Activated T-cell treated with anti-CD3 and anti-CD28 coated beads, Interleukin-2, amount 50 U/mL, for 72 hours (primary cell): ENCODE results near the gene PRRT2. TPM values are rescaled to one million over a fixed set of nuclear protein-coding genes. Genes with fewer than 3 reads are reported as not detected.
A peak's percentile ranks its signal among the peaks of the same experiment; 100 is the strongest.
"Not testable (repeated sequence)": the region's sequence is repeated elsewhere in the genome, so short reads cannot be mapped to it uniquely, and the experiment has no call there.

ENCODE experiments used
- ATAC-seq, 2 donors: fragments of 150-1000 bp; cut with Tn5 transposase; replicated peaks in 1 of 2; 2 replicates each; pipeline ENCODE4 v1.10.0; 2021; ENCODE audit warnings: moderate library complexity in 2 of 2, mild to moderate bottlenecking in 1 of 2
- DNase-seq, 2 donors: peaks; one replicate each; pipeline ENCODE4 v3.0.0; 2021 to 2022; ENCODE audit warnings: mixed read lengths in 1 of 2
- H3K27ac Mint-ChIP-seq: one replicate; pipeline ENCODE4 v1.8.0; 2022; ENCODE audit warnings: mild to moderate bottlenecking, moderate library complexity, mixed read lengths
- H3K27me3 Mint-ChIP-seq: one replicate; pipeline ENCODE4 v1.8.0; 2022; ENCODE audit warnings: low read depth, mixed read lengths
- H3K36me3 Mint-ChIP-seq, 2 donors: one replicate each; pipeline ENCODE4 v1.8.0; 2022; ENCODE audit warnings: mixed read lengths in 2 of 2, mild to moderate bottlenecking in 1 of 2; ENCODE audit not compliant: insufficient read depth in 2 of 2
- H3K4me1 Mint-ChIP-seq: one replicate; pipeline ENCODE4 v1.8.0; 2022; ENCODE audit warnings: low read depth, mixed read lengths
- H3K4me3 Mint-ChIP-seq, 2 donors: one replicate each; pipeline ENCODE4 v1.8.0; 2022; ENCODE audit warnings: mild to moderate bottlenecking in 2 of 2, mixed read lengths in 2 of 2, moderate library complexity in 2 of 2
- H3K9me3 Mint-ChIP-seq, 2 donors: one replicate each; pipeline ENCODE4 v1.8.0; 2022; ENCODE audit warnings: mixed read lengths in 2 of 2
- total RNA-seq, 2 donors: library from RNA; stranded (reverse); gene quantifications; one replicate each; pipeline ENCODE4 v1.2.3, GENCODE V29; 2022

Gene PRRT2
- total RNA-seq, 2 donors from 2014 or later = 2.4 to 2.8 TPM

- not testable (repeated sequence) for DNase-seq, H3K9me3 Mint-ChIP-seq, H3K27me3 Mint-ChIP-seq, H3K4me3 Mint-ChIP-seq, H3K36me3 Mint-ChIP-seq, H3K27ac Mint-ChIP-seq, ATAC-seq
- peaks cover 23% of the 10 kb centered on the region for H3K4me1 Mint-ChIP-seq
Measured at GRCh38 chr16:29783094-29783953, 28.7 kb upstream of the PRRT2 start.

- Mint-ChIP-seq H3K9me3 (no peaks in the 10 kb centered on the region), H3K27ac (no peak overlapping the region), H3K27me3 (no peaks in the 10 kb centered on the region), H3K36me3 (no peaks in the 10 kb centered on the region), H3K4me3 (peak overlapping the region; percentile 45 to 67), H3K4me1 (peaks cover 23% of the 10 kb centered on the region)
- peak; percentile 43 to 66 for DNase-seq
- peak; percentile 91 to 96 for ATAC-seq
Measured at GRCh38 chr16:29784157-29784556, 27.8 kb upstream of the PRRT2 start.

- no peaks in the 10 kb centered on the region for H3K27me3 Mint-ChIP-seq
- H3K4me1 Mint-ChIP-seq = peaks cover 27% of the 10 kb centered on the region
- no peaks in the 10 kb centered on the region for H3K9me3 Mint-ChIP-seq
- DNase-seq = peak; percentile 79 to 82
- H3K4me3 Mint-ChIP-seq = peak overlapping the region; percentile 67 to 77
- no peaks in the 10 kb centered on the region for H3K36me3 Mint-ChIP-seq
- ATAC-seq = peak; percentile 68 to 81
- H3K27ac Mint-ChIP-seq = no peak overlapping the region
Measured at GRCh38 chr16:29784901-29785500, 27.0 kb upstream of the PRRT2 start.

GRCh38 chr16:29787155-29787554 lies 24.8 kb upstream of the PRRT2 start:
- not testable (repeated sequence) for H3K27me3 Mint-ChIP-seq, H3K9me3 Mint-ChIP-seq, DNase-seq, H3K36me3 Mint-ChIP-seq, H3K4me3 Mint-ChIP-seq, H3K27ac Mint-ChIP-seq, ATAC-seq
- peaks cover 35% of the 10 kb centered on the region for H3K4me1 Mint-ChIP-seq

GRCh38 chr16:29789775-29790182 lies 22.2 kb upstream of the PRRT2 start:
- H3K36me3 Mint-ChIP-seq = peaks cover 11 to 18% of the 10 kb centered on the region in 2 donors
- no peaks in the 10 kb centered on the region for H3K9me3 Mint-ChIP-seq
- peaks cover 41% of the 10 kb centered on the region for H3K4me1 Mint-ChIP-seq

GRCh38 chr16:29790183-29790948 lies 21.6 kb upstream of the PRRT2 start, which contains the start of gene KIF22:
Gene KIF22, plus strand, starts transcription at chr16:29790751. Its CDS starts 9 bp downstream, at chr16:29790760.
- H3K27me3 Mint-ChIP-seq = no peaks in the 10 kb centered on the region
- peaks cover 11 to 18% of the 10 kb centered on the region in 2 donors for H3K36me3 Mint-ChIP-seq
- H3K9me3 Mint-ChIP-seq = no peaks in the 10 kb centered on the region
- H3K4me1 Mint-ChIP-seq = peaks cover 35% of the 10 kb centered on the region
- peak; percentile 100 for DNase-seq
- ATAC-seq = peak; percentile 95 to 96
- H3K27ac Mint-ChIP-seq = peak within 1 kb of the TSS; percentile 92
- peak within 1 kb of the TSS; percentile 94 for H3K4me3 Mint-ChIP-seq

More at GRCh38 chr16:29789775-29790182, 22.2 kb upstream of the PRRT2 start:
- Mint-ChIP-seq H3K27ac (peak overlapping the region; percentile 92), H3K27me3 (no peaks in the 10 kb centered on the region), H3K4me3 (peak overlapping the region; percentile 94)
- DNase-seq (peak in 1 of 2 donors; percentile 16), ATAC-seq (no peak)

GRCh38 chr16:29790949-29791844 lies 20.8 kb upstream of the PRRT2 start:
- Mint-ChIP-seq H3K9me3 (no peaks in the 10 kb centered on the region), H3K27ac (peak overlapping the region; percentile 92)
- peak in 1 of 2 donors; percentile 17 for ATAC-seq

GRCh38 chr16:29791845-29792807 lies 19.9 kb upstream of the PRRT2 start:
- H3K27ac Mint-ChIP-seq = peak overlapping the region; percentile 92
- H3K9me3 Mint-ChIP-seq = no peaks in the 10 kb centered on the region
- ATAC-seq (no peak), DNase-seq (no peak)
- no peaks in the 10 kb centered on the region for H3K27me3 Mint-ChIP-seq
- H3K36me3 Mint-ChIP-seq = peaks cover 11 to 29% of the 10 kb centered on the region in 2 donors
- H3K4me1 Mint-ChIP-seq = peaks cover 32% of the 10 kb centered on the region
- peak overlapping the region; percentile 94 for H3K4me3 Mint-ChIP-seq

More at GRCh38 chr16:29790949-29791844, 20.8 kb upstream of the PRRT2 start:
- no peak for DNase-seq
- peaks cover 11 to 21% of the 10 kb centered on the region in 2 donors for H3K36me3 Mint-ChIP-seq
- H3K27me3 Mint-ChIP-seq = no peaks in the 10 kb centered on the region
- H3K4me3 Mint-ChIP-seq = peak overlapping the region; percentile 94
- H3K4me1 Mint-ChIP-seq = peaks cover 32% of the 10 kb centered on the region

GRCh38 chr16:29793153-29793552 lies 18.8 kb upstream of the PRRT2 start:
- peaks cover 32% of the 10 kb centered on the region for H3K4me1 Mint-ChIP-seq
- DNase-seq, H3K27me3 Mint-ChIP-seq, H3K9me3 Mint-ChIP-seq, ATAC-seq, H3K27ac Mint-ChIP-seq: not testable (repeated sequence)
- peak overlapping the region; percentile 94 for H3K4me3 Mint-ChIP-seq
- peaks cover 11 to 32% of the 10 kb centered on the region in 2 donors for H3K36me3 Mint-ChIP-seq

- ATAC-seq (no peak), DNase-seq (no peak)
- no peaks in the 10 kb centered on the region for H3K27me3 Mint-ChIP-seq
- H3K36me3 Mint-ChIP-seq = peaks cover 11 to 39% of the 10 kb centered on the region in 2 donors
- H3K4me1 Mint-ChIP-seq = peaks cover 32% of the 10 kb centered on the region
- no peak overlapping the region for H3K4me3 Mint-ChIP-seq
- H3K9me3 Mint-ChIP-seq = no peaks in the 10 kb centered on the region
- H3K27ac Mint-ChIP-seq = no peak overlapping the region
Measured at GRCh38 chr16:29794231-29794710, 17.7 kb upstream of the PRRT2 start.

- Mint-ChIP-seq H3K27ac (peak overlapping the region; percentile 75), H3K27me3 (no peaks in the 10 kb centered on the region), H3K4me1 (peaks cover 21% of the 10 kb centered on the region), H3K4me3 (peak overlapping the region in 1 of 2 donors; percentile 36), H3K9me3 (no peaks in the 10 kb centered on the region), H3K36me3 (peaks cover 6 to 28% of the 10 kb centered on the region in 2 donors)
- ATAC-seq (no peak), DNase-seq (no peak)
Measured at GRCh38 chr16:29802416-29802935, 9.5 kb upstream of the PRRT2 start.
